Esophagus squamous epithelium (tissue), 4 donors: ENCODE data around the gene TULP3.

Experiments
- CTCF ChIP-seq, 6 experiments: fragments of 450-650 bp in 4 of 6; fragments of 200-600 bp in 2 of 6; sonication (generic) in 2 of 6; IDR thresholded peaks; one replicate each; pipeline ENCODE4 v1.5.1; 2016 to 2019; ENCODE audit warnings: antibody characterized with exemption in 6 of 6, mild to moderate bottlenecking in 4 of 6, moderate library complexity in 4 of 6
- POLR2A ChIP-seq, 4 donors: fragments of 450-650 bp; IDR thresholded peaks; one replicate each; pipeline ENCODE4 v1.6.1; 2017; ENCODE audit warnings: antibody characterized with exemption in 4 of 4, mild to moderate bottlenecking in 4 of 4, moderate library complexity in 3 of 4

- no peak for TF ChIP-seq CTCF (IDR thresholded peaks at IDR 0.05)
- TF ChIP-seq POLR2A (IDR thresholded peaks at IDR 0.05): no peak
Measured at GRCh38 chr12:2960390-2960956, 69.8 kb downstream of the TULP3 start.
